ENCODE measurements around the gene BTNL8. TPM values are rescaled to one million over a fixed set of nuclear protein-coding genes. Genes with fewer than 3 reads are reported as not detected.

BTNL8 gene
- total and polyA plus RNA-seq, 2 of the 13 experiments (the other 11 are each of a cell fraction or from before 2014, with no cell fraction given) = not detected

DNA sequence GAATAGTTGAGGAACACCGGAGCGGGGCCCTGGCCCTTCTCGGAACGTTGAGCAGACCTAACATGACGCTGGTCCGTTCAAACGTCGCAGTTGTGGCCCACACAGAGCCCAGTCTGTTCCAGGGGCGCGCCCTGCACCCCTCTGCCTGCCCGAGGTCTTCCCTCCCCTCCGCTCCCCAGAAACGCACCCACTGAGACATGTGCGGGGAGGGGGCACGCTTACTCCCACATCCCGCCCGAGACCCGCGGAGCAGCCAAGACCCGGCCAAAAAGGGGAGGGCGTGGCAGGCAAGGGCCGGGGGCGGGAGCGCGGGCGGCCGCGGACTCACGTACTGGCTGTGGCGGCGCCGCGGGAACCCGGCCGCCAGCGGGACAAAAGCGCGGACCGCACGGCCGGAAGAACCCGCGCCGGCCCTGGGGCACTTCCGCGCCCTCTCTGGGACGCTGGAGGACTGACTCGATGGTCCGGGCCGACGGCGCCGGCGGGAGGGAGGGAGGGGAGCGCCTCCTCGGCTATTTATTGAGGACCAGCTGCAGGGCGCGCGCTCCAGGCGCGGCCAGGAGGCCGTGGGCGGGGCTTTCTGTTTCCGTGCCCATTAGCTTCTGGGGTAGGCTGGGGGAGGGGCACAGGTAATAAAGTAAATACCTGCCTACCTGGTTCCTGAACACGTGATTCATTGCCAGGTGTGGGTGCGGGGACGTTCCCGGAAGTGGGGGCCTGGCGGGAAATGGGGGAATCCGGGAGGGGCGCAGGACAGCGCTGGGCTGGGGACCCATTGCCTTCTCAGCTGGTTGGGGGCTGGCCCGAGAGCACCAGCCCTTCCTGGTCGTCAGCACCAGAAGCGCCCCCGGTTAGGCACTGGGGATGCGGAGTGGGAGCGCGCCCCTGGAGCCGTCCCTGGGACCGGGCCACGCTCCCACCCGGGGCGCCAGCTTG, 37.8 kb upstream of the BTNL8 start, which contains the start of gene ZFP62:
ZFP62 (minus strand) TSS at position 390 of the 936 bp plus-strand sequence; CDS start at position 333, 57 bp downstream.
- no peak within 1 kb of the TSS for H2AFZ ChIP-seq (ENCODE audit: low read length)
- peak within 1 kb of the TSS; percentile 93 to 99 (median 93) for H3K4me3 ChIP-seq (replicated peaks in 1 of 3; ENCODE audit: insufficient read depth in 1 of 3, low read depth in 2 of 3, low read length in 3 of 3)
- TSS peak; percentile 73 for BruUV-seq (replicated peaks)
- H3K36me3 ChIP-seq (replicated peaks in 1 of 2; ENCODE audit: control insufficient read depth in 1 of 2, insufficient read depth in 2 of 2, low read length in 2 of 2) = no peaks in the 10 kb centered on the region
- no peaks in the 10 kb centered on the region for H3K9me3 ChIP-seq (ENCODE audit: low read length)
- no peaks in the 10 kb centered on the region for H4K20me1 ChIP-seq (ENCODE audit: insufficient read depth, low read length)
- peak within 1 kb of the TSS; percentile 85 for H3K9ac ChIP-seq (ENCODE audit: insufficient read depth, low read depth, low read length)
- FAIRE-seq (no peak), ATAC-seq (peak; percentile 99), DNase-seq (ENCODE audit: low spot score) (peak; percentile 77)
- intact Hi-C loops (cut with micrococcal nuclease; ENCODE audit: unreplicated experiment) = loop anchor here (2.0 to 10.0 kb wide), 4 partner anchors 26 to 294 kb away; no protein-coding TSS in a partner anchor
- CTCF ChIA-PET (ENCODE audit: low intra/inter-chr PET ratio, low total read pairs) = interaction anchor here (0.8 kb wide), 1 partner anchor 77 kb away, joined by 3 read pairs; no protein-coding TSS in a partner anchor
- WGBS (ENCODE audit: low lambda C conversion rate) = 32% methylated on average over 12 of the region's 84 CpGs
- peak within 1 kb of the TSS; percentile 93 for H3K4me2 ChIP-seq (ENCODE audit: low read depth, low read length)
- H3K27me3 ChIP-seq (ENCODE audit: control insufficient read depth in 1 of 2, insufficient read depth in 2 of 2, low read length in 2 of 2) = no peaks in the 10 kb centered on the region; a peak in 1 of 5 replicates
- peak within 1 kb of the TSS; percentile 80 for H3K27ac ChIP-seq (ENCODE audit: extremely low read length, insufficient read depth, low read length)
- in situ Hi-C loops (cut with HindIII; ENCODE audit: extremely low pct_ligation_motif_present, low pct_unique_long_range_greater_than_20kb) = no loop called here
- peaks cover 7% of the 10 kb centered on the region for H3K4me1 ChIP-seq (ENCODE audit: insufficient read depth, low read length)
- POLR2A ChIA-PET = interaction anchor here (0.7 to 1.5 kb wide), 6 partner anchors 24 to 58 kb away, joined by 3 to 6 read pairs (median 4); no protein-coding TSS in a partner anchor
- H3K79me2 ChIP-seq (ENCODE audit: insufficient read depth, low read length) = peaks cover 2% of the 10 kb centered on the region
- peak; percentile 67; the same call in 1 of the 2 replicates for TF ChIP-seq THAP7 (CRISPR knock-in tag; IDR thresholded peaks at IDR 0.05)
- TF ChIP-seq MIER2 (CRISPR knock-in tag; IDR thresholded peaks at IDR 0.05) = no peak
- TF ChIP-seq, protein P1, sequence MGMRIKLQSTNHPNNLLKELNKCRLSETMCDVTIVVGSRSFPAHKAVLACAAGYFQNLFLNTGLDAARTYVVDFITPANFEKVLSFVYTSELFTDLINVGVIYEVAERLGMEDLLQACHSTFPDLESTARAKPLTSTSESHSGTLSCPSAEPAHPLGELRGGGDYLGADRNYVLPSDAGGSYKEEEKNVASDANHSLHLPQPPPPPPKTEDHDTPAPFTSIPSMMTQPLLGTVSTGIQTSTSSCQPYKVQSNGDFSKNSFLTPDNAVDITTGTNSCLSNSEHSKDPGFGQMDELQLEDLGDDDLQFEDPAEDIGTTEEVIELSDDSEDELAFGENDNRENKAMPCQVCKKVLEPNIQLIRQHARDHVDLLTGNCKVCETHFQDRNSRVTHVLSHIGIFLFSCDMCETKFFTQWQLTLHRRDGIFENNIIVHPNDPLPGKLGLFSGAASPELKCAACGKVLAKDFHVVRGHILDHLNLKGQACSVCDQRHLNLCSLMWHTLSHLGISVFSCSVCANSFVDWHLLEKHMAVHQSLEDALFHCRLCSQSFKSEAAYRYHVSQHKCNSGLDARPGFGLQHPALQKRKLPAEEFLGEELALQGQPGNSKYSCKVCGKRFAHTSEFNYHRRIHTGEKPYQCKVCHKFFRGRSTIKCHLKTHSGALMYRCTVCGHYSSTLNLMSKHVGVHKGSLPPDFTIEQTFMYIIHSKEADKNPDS (CRISPR knock-in tag; IDR thresholded peaks at IDR 0.05) = no peak
- no peak; the same call in 1 of the 2 replicates for TF ChIP-seq ZFP90 (CRISPR knock-in tag; IDR thresholded peaks at IDR 0.05; ENCODE audit: borderline replicate concordance)
- TF ChIP-seq MAZ (IDR thresholded peaks at IDR 0.05; ENCODE audit: borderline replicate concordance, low read depth, low read length) = peak; percentile 55; the same call in 1 of the 2 replicates
- 0 out of 2 replicates have a peak, but pooled peaks have one; percentile 18 for TF ChIP-seq MAZ (CRISPR knock-in tag; IDR thresholded peaks at IDR 0.05; ENCODE audit: low read depth)
- TF ChIP-seq MZF1 (CRISPR knock-in tag; IDR thresholded peaks at IDR 0.05; ENCODE audit: borderline replicate concordance) = no peak
- TF ChIP-seq ELF3 (CRISPR knock-in tag; IDR thresholded peaks at IDR 0.05) = peak; percentile 32; the same call in 1 of the 2 replicates
- TF ChIP-seq KDM5B (CRISPR knock-in tag; IDR thresholded peaks at IDR 0.05; ENCODE audit: borderline replicate concordance) = peak; percentile 89
- no peak for TF ChIP-seq PRDM10 (CRISPR knock-in tag; IDR thresholded peaks at IDR 0.05; ENCODE audit: low read depth)
- 0 out of 2 replicates have a peak, but pooled peaks have one; percentile 35 for TF ChIP-seq ZNF263 (CRISPR knock-in tag; IDR thresholded peaks at IDR 0.05)
- no peak for TF ChIP-seq CBX5 (CRISPR knock-in tag; IDR thresholded peaks at IDR 0.05; ENCODE audit: borderline replicate concordance)
- TF ChIP-seq NR2C2 (CRISPR knock-in tag; IDR thresholded peaks at IDR 0.05; ENCODE audit: borderline replicate concordance) = peak; percentile 89
- TF ChIP-seq, protein P2, sequence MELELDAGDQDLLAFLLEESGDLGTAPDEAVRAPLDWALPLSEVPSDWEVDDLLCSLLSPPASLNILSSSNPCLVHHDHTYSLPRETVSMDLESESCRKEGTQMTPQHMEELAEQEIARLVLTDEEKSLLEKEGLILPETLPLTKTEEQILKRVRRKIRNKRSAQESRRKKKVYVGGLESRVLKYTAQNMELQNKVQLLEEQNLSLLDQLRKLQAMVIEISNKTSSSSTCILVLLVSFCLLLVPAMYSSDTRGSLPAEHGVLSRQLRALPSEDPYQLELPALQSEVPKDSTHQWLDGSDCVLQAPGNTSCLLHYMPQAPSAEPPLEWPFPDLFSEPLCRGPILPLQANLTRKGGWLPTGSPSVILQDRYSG (CRISPR knock-in tag; IDR thresholded peaks at IDR 0.05) = no peak

All from HepG2 (cell line).